Omental fat pad (tissue), 4 donors: Measurements from ENCODE around the gene NFXL1. TPM values are rescaled to one million over a fixed set of nuclear protein-coding genes. Genes with fewer than 3 reads are reported as not detected.

ENCODE experiments used
- ATAC-seq: fragments of 150-250 bp; one replicate; pipeline ENCODE4 v1.9.1; 2016; ENCODE audit warnings: mild to moderate bottlenecking, moderate library complexity; ENCODE audit not compliant: low FRiP score
- DNase-seq: peaks from one replicate; pipeline ENCODE4 v3.0.0-alpha.2; 2019; ENCODE audit warnings: low spot score
- total RNA-seq, 4 donors: library from RNA; depleted of rRNA; stranded (reverse); fragments of >200 nt; gene quantifications; one replicate each; pipeline ENCODE4 v1.1.0, GENCODE V29; 2016
- TF ChIP-seq, protein P1 (sequence below), 3 donors: fragments of 450-650 bp; IDR thresholded peaks; one replicate each; pipeline ENCODE4 v1.5.1; 2016 to 2017; ENCODE audit warnings: antibody characterized with exemption in 3 of 3, mild to moderate bottlenecking in 3 of 3, moderate library complexity in 2 of 3

NFXL1 gene
- total RNA-seq, 4 donors from 2014 or later, result 6.3 to 14.0 (median 8.6) TPM

DNA sequence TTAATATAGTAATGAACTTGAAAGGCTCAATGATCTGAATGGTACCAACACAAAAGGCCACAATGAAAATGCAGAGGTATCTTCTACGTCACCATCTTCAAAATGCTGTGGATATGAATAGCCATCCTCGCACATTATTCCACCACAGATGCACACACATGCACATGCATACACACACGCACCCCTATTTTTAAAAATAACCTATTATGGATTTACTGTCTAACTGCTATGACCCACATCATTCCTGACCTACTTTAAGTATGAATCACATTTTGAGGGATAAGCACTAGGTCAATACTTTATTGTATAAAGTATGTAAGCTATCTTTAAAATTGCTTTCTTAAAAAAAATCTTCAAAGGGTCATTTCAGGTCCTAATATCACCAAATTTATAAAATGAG is 52.1 kb downstream of the NFXL1 start:
- DNase-seq (no peak), ATAC-seq (no peak)

GRCh38 chr4:47860305-47860704 is 54.1 kb downstream of the NFXL1 start:
- TF ChIP-seq, protein P1, sequence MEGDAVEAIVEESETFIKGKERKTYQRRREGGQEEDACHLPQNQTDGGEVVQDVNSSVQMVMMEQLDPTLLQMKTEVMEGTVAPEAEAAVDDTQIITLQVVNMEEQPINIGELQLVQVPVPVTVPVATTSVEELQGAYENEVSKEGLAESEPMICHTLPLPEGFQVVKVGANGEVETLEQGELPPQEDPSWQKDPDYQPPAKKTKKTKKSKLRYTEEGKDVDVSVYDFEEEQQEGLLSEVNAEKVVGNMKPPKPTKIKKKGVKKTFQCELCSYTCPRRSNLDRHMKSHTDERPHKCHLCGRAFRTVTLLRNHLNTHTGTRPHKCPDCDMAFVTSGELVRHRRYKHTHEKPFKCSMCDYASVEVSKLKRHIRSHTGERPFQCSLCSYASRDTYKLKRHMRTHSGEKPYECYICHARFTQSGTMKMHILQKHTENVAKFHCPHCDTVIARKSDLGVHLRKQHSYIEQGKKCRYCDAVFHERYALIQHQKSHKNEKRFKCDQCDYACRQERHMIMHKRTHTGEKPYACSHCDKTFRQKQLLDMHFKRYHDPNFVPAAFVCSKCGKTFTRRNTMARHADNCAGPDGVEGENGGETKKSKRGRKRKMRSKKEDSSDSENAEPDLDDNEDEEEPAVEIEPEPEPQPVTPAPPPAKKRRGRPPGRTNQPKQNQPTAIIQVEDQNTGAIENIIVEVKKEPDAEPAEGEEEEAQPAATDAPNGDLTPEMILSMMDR (IDR thresholded peaks at IDR 0.05), result no peak
- no peak for ATAC-seq
- no peak for DNase-seq

More for the DNA sequence above, 52.1 kb downstream of the NFXL1 start:
- TF ChIP-seq, protein P1 (IDR thresholded peaks at IDR 0.05), result no peak

GRCh38 chr4:47858006-47858405 is 56.4 kb downstream of the NFXL1 start:
- no peak for DNase-seq
- TF ChIP-seq, protein P1 (IDR thresholded peaks at IDR 0.05), result no peak
- no peak for ATAC-seq

GRCh38 chr4:47856713-47857112 is 57.7 kb downstream of the NFXL1 start:
- TF ChIP-seq, protein P1 (IDR thresholded peaks at IDR 0.05), result no peak
- DNase-seq (no peak), ATAC-seq (no peak)

GRCh38 chr4:47855350-47855749 is 59.0 kb downstream of the NFXL1 start:
- DNase-seq (no peak), ATAC-seq (no peak)
- TF ChIP-seq, protein P1 (IDR thresholded peaks at IDR 0.05), result no peak

DNA sequence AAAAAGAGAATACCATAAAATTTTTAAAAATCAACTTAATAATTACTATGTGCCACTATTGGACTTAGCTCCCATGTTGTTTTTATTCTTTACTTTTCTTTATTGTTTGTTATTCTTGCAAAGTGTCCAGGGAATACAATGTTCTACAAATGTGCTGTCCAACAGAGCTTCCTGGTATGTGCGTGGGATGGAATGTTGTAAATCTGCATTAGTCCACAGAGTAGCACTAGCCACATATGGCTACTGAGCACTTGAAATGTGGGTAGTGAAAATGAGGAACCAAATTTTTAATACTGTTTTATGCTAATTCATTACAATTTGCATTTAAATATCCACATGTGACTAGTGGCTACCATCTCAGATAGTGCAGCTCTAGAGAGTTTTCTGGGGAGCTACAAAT is 62.2 kb downstream of the NFXL1 start:
- ATAC-seq (no peak), DNase-seq (no peak)
- TF ChIP-seq, protein P1 (IDR thresholded peaks at IDR 0.05), result no peak

- ATAC-seq (no peak), DNase-seq (no peak)
- TF ChIP-seq, protein P1 (IDR thresholded peaks at IDR 0.05), result no peak
Measured at GRCh38 chr4:47849466-47849865, 64.9 kb downstream of the NFXL1 start.
